GM19099 (cell line): ENCODE results near the gene IER3.
A peak's percentile ranks its signal among the peaks of the same experiment; 100 is the strongest.

Experiments
- POLR2A ChIP-seq: IDR thresholded peaks from 3 replicates; pipeline ENCODE4 v1.6.1; 2011; ENCODE audit warnings: low read depth; ENCODE audit not compliant: insufficient read length; ENCODE audit errors: extremely low read depth

IER3 gene

GRCh38 chr6:30741789-30742315, 2.5 kb downstream of the IER3 start:
- TF ChIP-seq POLR2A = no peak

DNA sequence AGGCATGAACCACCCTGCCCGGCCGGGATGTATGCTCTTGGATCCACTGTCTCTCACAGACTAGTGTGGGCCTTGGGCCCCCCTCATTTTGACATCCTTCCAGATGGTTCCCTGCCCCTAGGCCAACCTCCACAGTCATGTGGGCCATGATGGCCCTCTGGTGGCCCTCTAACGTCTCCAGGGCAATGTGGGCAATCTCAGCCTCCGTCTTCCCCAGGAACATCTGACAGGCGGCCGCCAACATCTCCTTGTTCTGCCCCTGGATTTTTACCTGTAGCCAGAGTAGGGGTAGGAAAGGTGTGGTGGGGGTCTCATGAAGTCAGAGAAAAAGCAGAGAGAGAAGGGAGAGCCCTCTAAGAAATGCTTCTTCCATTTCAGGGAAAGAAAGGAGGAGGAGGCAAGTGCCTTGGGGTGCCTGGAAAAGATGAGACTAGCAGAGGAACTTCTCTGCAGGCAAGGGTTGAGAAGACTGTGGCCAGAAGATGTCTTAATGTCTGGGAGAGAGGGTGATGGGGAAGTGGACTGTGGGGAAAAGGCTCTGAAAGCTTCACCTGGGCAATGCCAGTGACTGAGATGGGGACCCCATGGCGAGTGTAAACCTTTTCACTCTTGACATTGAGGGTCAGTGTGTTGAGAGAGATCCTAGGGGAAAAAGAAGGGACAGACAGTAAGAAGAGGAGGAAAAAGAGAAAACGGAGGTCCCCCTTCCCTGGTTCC, 3.1 kb downstream of the IER3 start:
- no peak for TF ChIP-seq POLR2A

- TF ChIP-seq POLR2A = no peak
These were observed 3.8 kb downstream of the IER3 start for GRCh38 chr6:30740540-30740870.

DNA sequence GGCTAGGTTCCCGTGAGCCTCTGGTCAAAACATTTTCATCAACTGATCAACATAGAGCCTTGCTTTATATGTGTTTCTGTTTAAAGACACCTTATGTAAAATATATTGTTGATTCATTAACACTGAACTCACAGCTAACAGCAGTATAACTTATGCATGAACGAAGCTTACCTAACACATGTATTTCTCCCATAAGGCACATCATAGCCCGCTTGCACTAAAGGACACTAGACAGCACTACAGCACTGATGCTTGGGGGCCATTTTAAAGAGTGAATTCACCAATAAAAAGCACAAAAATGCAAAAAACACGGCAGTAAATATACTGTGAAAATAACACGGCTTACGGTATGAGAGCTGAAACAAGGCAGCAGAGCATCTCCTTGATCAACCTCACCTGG, 5.8 kb downstream of the IER3 start:
- no peak for TF ChIP-seq POLR2A

GRCh38 chr6:30735668-30736314, 8.6 kb downstream of the IER3 start:
- no peak for TF ChIP-seq POLR2A

- TF ChIP-seq POLR2A = no peak
These were observed 12.0 kb downstream of the IER3 start for GRCh38 chr6:30732237-30732943.

DNA sequence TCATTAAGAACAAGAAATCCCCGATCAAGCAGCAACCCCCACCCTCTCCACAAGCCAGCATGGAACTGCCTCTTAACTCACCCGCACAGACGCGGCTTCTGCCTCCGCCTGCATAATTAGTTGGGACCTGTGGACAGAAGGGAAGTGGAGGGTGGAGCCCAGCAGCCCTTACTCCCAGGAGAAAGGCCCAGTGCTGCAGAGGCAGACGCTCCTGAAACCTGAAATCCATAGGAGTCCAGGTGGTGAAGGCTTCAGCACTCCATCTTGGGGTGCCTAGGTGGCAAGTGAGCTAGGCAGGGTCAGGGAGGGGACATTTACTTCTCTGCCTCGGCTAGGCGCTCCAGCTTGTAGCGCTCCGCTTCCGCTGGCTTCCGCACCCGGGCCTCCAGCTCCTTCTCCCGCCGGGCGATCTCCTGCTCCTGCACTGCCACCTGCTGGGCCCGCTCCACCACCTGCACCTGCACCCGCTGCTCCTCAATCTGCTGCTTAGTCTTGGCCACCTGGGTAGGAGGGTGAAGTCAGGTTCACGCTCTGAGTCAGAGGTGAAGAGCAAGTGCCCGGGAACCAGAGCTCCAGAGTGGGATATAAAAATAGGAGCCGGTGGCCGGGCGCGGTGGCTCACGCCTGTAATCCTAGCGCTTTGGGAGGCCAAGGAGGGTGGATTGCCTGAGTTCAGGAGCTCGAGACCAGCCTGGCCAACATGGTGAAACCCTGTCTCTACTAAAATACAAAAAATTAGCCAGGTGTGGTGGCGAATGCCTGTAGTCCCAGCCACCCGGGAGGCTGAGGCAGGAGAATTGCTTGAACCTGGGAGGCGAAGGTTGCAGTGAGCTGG, 13.5 kb downstream of the IER3 start:
- TF ChIP-seq POLR2A = peak; percentile 16

- no peak for TF ChIP-seq POLR2A
These were observed 16.3 kb downstream of the IER3 start for GRCh38 chr6:30727920-30728553.

GRCh38 chr6:30726506-30727413, 17.6 kb downstream of the IER3 start:
- peak; percentile 31 for TF ChIP-seq POLR2A

- TF ChIP-seq POLR2A = peak; percentile 63
These were observed 18.4 kb downstream of the IER3 start for GRCh38 chr6:30725713-30726505.

GRCh38 chr6:30724906-30725667, 19.3 kb downstream of the IER3 start:
- peak; percentile 27 for TF ChIP-seq POLR2A
